ENCODE results near the gene TCEAL7. TPM values are rescaled to one million over a fixed set of nuclear protein-coding genes. Genes with fewer than 3 reads are reported as not detected.

TCEAL7 gene
- total and polyA plus RNA-seq, 2 donors (not counting 3 experiments of a cell fraction or from before 2014, with no cell fraction given), result 4.2 to 10.5 TPM

DNA sequence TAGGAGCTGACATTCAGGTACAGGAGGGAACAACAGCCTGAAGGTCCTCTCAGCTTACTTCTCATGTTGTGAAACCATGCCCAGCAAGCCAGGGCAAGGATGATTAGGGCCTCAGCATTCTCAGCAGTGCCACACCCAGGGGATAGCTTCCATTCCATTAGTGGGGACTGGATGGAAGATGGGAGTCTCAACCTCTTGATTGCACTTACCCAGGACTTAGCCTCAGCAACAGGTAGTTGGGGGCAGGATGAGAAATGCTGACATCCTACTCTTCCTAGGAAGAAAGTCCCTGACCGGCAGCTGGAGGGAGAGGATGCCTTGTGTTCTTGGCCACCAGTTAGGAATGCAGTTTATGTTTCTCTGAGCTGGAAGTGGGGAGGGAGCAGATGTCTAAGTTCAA is 37.5 kb downstream of the TCEAL7 start:
- no peak overlapping the region for H3K4me3 ChIP-seq (replicated peaks in 1 of 3; ENCODE audit: insufficient read depth in 1 of 3, low read depth in 1 of 3, low read length in 3 of 3)
- intact Hi-C loops (cut with micrococcal nuclease) (no loop called here), dilution Hi-C loops (cut with MboI; ENCODE audit: extremely low pct_ligation_motif_present, low sequenced_read_pairs) (no loop called here)
- no TSS peak for BruUV-seq (replicated peaks)
- no peaks in the 10 kb centered on the region for H3K79me2 ChIP-seq (ENCODE audit: control insufficient read depth, insufficient read depth, low read length)
- H3K27ac ChIP-seq (ENCODE audit: insufficient read depth, low read depth, low read length), result no peak overlapping the region
- H4K20me1 ChIP-seq (replicated peaks; ENCODE audit: control insufficient read depth, extremely low read depth, insufficient read depth, low read length), result no peaks in the 10 kb centered on the region
- DNase-seq (ENCODE audit: low read depth, low spot score) (no peak), FAIRE-seq (no peak)
- no peaks in the 10 kb centered on the region for H3K9me3 ChIP-seq (replicated peaks; ENCODE audit: control insufficient read depth, insufficient read depth, low read length)
- H3K27me3 ChIP-seq (ENCODE audit: control insufficient read depth in 2 of 2, insufficient read depth in 2 of 2, low read length in 2 of 2), result no peaks in the 10 kb centered on the region
- ChIA-PET CTCF (no interaction called here), POLR2A (no interaction called here)
- no peaks in the 10 kb centered on the region for H3K9me1 ChIP-seq (replicated peaks; ENCODE audit: control insufficient read depth, extremely low read depth, insufficient read depth, low read length)
- TF ChIP-seq POLR2A (IDR thresholded peaks at IDR 0.05; ENCODE audit: low read depth, low read length) (no peak), FOS (IDR thresholded peaks at IDR 0.05; ENCODE audit: borderline replicate concordance, insufficient read depth, low read length) (no peak), EZH2 (IDR thresholded peaks at IDR 0.05; ENCODE audit: borderline replicate concordance, low read depth, low read length, severe bottlenecking) (no peak), GATA2 (IDR thresholded peaks at IDR 0.05; ENCODE audit: insufficient read depth, insufficient read length, low read depth, low read length) (no peak), POLR2AphosphoS5 (IDR thresholded peaks at IDR 0.05; ENCODE audit: insufficient read depth, low read depth, low read length) (no peak), MYC (IDR thresholded peaks at IDR 0.05; ENCODE audit: low read depth, low read length) (no peak), JUN (IDR thresholded peaks at IDR 0.05; ENCODE audit: borderline replicate concordance, insufficient read depth, insufficient read length, low read depth) (no peak)
- TF ChIP-seq, protein P1, sequence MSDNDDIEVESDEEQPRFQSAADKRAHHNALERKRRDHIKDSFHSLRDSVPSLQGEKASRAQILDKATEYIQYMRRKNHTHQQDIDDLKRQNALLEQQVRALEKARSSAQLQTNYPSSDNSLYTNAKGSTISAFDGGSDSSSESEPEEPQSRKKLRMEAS (IDR thresholded peaks at IDR 0.05; ENCODE audit: insufficient read depth, insufficient read length), result no peak
- TF ChIP-seq, protein P2, sequence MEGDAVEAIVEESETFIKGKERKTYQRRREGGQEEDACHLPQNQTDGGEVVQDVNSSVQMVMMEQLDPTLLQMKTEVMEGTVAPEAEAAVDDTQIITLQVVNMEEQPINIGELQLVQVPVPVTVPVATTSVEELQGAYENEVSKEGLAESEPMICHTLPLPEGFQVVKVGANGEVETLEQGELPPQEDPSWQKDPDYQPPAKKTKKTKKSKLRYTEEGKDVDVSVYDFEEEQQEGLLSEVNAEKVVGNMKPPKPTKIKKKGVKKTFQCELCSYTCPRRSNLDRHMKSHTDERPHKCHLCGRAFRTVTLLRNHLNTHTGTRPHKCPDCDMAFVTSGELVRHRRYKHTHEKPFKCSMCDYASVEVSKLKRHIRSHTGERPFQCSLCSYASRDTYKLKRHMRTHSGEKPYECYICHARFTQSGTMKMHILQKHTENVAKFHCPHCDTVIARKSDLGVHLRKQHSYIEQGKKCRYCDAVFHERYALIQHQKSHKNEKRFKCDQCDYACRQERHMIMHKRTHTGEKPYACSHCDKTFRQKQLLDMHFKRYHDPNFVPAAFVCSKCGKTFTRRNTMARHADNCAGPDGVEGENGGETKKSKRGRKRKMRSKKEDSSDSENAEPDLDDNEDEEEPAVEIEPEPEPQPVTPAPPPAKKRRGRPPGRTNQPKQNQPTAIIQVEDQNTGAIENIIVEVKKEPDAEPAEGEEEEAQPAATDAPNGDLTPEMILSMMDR (IDR thresholded peaks at IDR 0.05; ENCODE audit: extremely low read depth in 1 of 2, insufficient read depth in 1 of 2, low read depth in 1 of 2, low read length in 2 of 2), result no peak
- peaks cover 4% of the 10 kb centered on the region for H3K4me1 ChIP-seq (ENCODE audit: control insufficient read depth, extremely low read depth, insufficient read depth, low read length)
- no peak overlapping the region for H2AFZ ChIP-seq (ENCODE audit: low read depth, low read length)
- H3K36me3 ChIP-seq (ENCODE audit: control insufficient read depth in 2 of 2, extremely low read depth in 1 of 2, insufficient read depth in 2 of 2, low read length in 2 of 2), result no peaks in the 10 kb centered on the region
- no peak overlapping the region for H3K9ac ChIP-seq (replicated peaks; ENCODE audit: extremely low read depth, insufficient read depth, low read length)
- no peak overlapping the region for H3K4me2 ChIP-seq (ENCODE audit: insufficient read depth, low read length)
